Rectal smooth muscle tissue (tissue), 1 donor: ENCODE results near the gene AFG3L2.

Source experiments
- H3K27ac ChIP-seq: one replicate; pipeline ENCODE4 v1.7.0; 2013; ENCODE audit warnings: low read depth, low read length, inconsistent platforms
- H3K27me3 ChIP-seq: one replicate; pipeline ENCODE4 v1.7.0; 2013; ENCODE audit warnings: low read length; ENCODE audit not compliant: control insufficient read depth, insufficient read depth
- H3K36me3 ChIP-seq: one replicate; pipeline ENCODE4 v1.7.0; 2013; ENCODE audit warnings: low read length; ENCODE audit not compliant: control insufficient read depth, insufficient read depth
- H3K4me1 ChIP-seq: one replicate; pipeline ENCODE4 v1.7.0; 2013; ENCODE audit warnings: low read length; ENCODE audit not compliant: control insufficient read depth, insufficient read depth
- H3K4me3 ChIP-seq: one replicate; pipeline ENCODE4 v1.7.0; 2013; ENCODE audit warnings: low read length
- H3K9ac ChIP-seq: one replicate; pipeline ENCODE4 v1.7.0; 2013; ENCODE audit warnings: low read length

The AFG3L2 gene

DNA sequence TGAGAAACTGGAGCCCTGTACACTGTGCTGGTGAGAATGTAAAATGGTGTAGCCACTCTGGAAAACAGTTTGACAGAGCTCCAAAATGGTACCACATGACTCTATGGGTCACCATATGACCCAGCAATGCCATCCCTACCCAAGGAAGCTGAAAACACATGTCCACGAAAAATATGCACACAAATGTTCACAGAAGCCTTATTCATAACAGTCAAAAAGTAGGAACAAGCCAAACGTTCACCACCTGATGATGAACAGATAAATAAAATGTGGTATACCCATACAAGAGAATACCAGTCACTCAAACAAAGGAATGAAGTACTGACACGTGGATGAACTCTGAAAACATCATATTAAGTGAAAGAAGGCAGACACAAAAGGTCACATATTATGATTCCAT, 4.6 kb downstream of the AFG3L2 start:
- H3K4me1 ChIP-seq, result peaks cover 4% of the 10 kb centered on the region
- no peak overlapping the region for H3K4me3 ChIP-seq
- H3K9ac ChIP-seq, result no peak overlapping the region
- no peaks in the 10 kb centered on the region for H3K27me3 ChIP-seq
- H3K36me3 ChIP-seq, result peaks cover 7% of the 10 kb centered on the region
- H3K27ac ChIP-seq, result no peak overlapping the region

DNA sequence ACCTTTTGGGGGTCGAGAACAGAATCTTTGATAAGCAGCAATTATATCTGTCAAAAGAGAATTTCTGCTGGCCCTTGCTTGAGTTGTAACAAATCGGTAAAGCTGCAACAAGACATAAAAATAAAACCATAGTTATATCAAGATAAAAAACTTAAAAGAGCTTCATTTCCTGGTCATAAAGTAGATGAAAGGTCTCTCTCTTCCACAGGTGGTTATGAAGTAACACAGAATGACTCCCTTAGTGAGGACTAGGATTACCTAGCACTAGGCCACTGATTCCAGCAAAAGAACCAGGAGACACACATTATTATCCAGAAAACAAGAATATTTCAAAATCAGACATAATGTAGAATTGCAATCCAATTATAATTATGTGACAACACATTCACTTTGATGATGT, 5.4 kb downstream of the AFG3L2 start:
- peaks cover 11% of the 10 kb centered on the region for H3K36me3 ChIP-seq
- no peaks in the 10 kb centered on the region for H3K27me3 ChIP-seq
- no peak overlapping the region for H3K4me3 ChIP-seq
- peaks cover 4% of the 10 kb centered on the region for H3K4me1 ChIP-seq
- H3K9ac ChIP-seq, result no peak overlapping the region
- no peak overlapping the region for H3K27ac ChIP-seq

DNA sequence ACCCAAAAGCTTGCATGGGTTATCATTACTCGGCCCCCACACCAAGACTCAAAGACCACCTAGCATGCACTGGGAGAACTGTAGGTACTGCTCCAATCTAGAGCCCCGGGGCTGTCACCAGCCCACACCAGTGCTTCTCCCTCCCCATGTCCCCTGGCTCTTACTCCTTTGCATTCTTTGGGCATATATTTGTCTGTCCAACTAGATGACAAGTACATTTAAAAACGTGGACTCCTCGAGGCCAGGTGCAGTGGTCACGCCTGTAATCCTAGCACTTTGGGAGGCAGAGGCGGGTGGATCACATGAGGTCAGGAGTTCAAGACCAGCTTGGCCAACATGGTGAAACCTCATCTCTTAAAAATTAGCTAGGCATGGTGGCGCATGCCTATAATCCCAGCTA, 7.8 kb downstream of the AFG3L2 start:
- Histone ChIP-seq H3K4me1 (no peaks in the 10 kb centered on the region), H3K27ac (no peak overlapping the region), H3K9ac (no peak overlapping the region), H3K36me3 (peaks cover 25% of the 10 kb centered on the region), H3K4me3 (no peak overlapping the region), H3K27me3 (no peaks in the 10 kb centered on the region)

DNA sequence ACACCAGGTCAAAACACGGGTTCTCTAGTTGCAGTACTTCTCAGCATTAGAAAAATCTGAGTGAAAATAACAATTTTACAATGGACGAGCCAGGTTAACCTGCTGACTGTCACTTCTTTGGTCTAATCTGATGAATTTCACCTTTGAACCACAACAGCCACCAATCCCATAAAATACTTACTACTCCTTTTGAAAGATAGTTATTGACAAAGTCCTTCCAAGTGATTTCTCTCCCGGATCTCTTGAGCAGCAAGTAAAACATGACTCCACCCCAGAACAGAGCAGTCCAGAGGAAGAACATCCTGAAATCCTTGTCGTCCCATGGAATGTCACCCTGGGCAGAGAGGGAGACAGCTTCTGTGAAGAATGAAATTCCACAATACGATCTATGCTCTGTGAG, 10.2 kb downstream of the AFG3L2 start:
- no peak overlapping the region for H3K9ac ChIP-seq

DNA sequence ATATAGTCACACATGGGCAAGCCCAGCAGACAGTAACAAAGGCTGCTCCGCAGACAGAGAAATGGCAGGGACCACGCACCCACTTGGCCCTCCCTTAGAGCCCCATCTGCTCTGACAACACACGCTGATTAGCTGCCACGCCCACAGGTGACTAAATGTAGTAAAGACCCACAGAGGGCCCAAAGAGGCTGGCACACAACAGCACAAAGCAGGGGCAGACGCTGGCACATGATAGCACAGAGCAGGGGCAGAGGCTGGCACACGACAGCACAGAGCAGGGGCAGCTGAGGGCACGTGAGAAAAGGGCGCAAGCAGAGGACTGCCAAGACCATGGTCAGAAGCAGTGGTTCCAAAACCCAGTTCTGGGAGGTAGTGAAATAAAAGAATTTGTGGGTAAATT, 10.6 kb downstream of the AFG3L2 start:
- H3K4me3 ChIP-seq, result no peak overlapping the region
- H3K9ac ChIP-seq, result no peak overlapping the region
- peaks cover 11% of the 10 kb centered on the region for H3K4me1 ChIP-seq
- H3K27me3 ChIP-seq, result no peaks in the 10 kb centered on the region
- H3K27ac ChIP-seq, result no peak overlapping the region
- H3K36me3 ChIP-seq, result peaks cover 41% of the 10 kb centered on the region

More for the DNA sequence above, 10.2 kb downstream of the AFG3L2 start:
- peaks cover 11% of the 10 kb centered on the region for H3K4me1 ChIP-seq
- peaks cover 40% of the 10 kb centered on the region for H3K36me3 ChIP-seq
- H3K4me3 ChIP-seq, result no peak overlapping the region
- H3K27ac ChIP-seq, result no peak overlapping the region
- no peaks in the 10 kb centered on the region for H3K27me3 ChIP-seq

DNA sequence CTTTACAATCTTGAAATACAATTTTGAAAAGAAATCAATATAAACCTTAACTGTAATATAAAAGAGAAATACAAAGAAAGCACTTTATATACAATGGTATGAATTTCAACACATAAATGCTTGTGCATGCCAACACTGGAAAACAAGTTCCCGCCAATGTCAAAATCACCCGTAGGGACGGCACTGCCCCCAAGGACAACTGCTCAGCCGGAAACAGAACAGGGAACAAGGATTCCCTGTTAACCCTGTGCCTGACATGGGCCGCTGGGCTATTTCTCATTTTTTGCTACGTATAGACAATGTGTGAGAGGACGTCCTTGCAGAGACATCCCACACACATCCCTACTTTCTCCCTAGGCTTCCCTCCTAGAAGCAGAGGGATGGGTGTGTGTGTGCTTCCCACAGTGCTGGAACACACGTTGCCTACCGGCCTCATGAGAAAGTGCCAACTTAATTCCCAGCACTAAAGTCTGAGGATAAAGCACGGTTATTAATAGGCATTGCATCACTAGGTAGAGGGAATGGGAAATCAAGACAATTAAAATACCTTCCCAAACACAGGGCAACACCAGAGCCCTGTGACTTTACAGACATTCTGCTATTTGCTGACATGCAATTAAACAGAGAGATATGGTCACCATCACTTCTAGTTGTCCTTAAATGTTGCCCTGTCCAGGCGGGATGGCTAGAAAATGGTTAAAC, 14.4 kb downstream of the AFG3L2 start:
- H3K9ac ChIP-seq, result no peak overlapping the region
- H3K36me3 ChIP-seq, result peaks cover 50% of the 10 kb centered on the region
- no peak overlapping the region for H3K27ac ChIP-seq

DNA sequence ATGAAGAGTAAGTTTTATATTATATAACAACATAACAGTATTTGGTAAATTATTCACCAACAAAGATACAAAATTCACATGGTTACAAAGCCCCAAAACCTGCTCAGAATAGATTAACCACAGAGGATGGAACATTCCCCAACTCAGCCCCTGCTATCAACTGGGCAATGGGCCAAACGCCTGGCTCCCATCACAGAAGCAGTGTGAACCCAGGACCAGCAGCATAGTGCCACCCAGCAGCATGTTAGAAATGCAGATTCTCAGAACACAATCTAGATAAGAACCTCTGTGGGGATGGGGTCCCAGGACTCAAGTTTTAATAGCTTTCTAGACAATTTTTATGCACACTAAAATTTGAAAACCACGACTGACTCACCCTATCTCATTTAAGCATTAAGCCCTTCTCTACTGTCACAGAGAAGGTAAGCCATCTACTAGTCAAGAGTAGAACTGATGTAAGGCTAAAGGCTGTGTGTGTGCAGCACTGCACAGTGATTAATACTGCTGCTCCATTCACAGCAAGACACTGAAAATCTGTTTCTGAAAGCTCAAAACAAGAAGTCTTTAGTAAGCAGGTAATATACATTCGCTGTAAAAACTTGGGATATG, 15.2 kb downstream of the AFG3L2 start:
- Histone ChIP-seq H3K27me3 (no peaks in the 10 kb centered on the region), H3K36me3 (peaks cover 47% of the 10 kb centered on the region), H3K27ac (no peak overlapping the region), H3K4me3 (no peak overlapping the region), H3K9ac (no peak overlapping the region), H3K4me1 (peaks cover 11% of the 10 kb centered on the region)

More for the DNA sequence above, 14.4 kb downstream of the AFG3L2 start:
- Histone ChIP-seq H3K27me3 (no peaks in the 10 kb centered on the region), H3K4me3 (no peak overlapping the region), H3K4me1 (peaks cover 11% of the 10 kb centered on the region)

DNA sequence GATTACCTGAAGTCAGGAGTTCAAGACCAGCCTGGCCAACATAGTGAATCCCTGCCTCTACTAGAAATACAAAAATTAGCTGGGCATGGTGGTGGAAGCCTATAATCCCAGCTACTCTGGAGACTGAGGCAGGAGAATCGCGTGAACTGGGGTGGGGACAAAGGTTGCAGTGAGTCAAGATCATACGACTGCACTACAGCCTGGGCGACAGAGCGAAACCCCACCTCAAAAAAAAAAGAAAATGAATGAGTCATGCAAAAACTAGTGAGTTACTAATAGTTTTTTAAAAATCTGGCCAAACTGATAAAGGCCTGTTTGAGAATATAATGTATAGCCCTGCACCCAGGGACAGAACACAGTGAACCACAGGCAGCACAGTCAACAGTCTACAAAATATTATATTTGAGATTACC, 17.5 kb downstream of the AFG3L2 start:
- Histone ChIP-seq H3K27me3 (no peaks in the 10 kb centered on the region), H3K27ac (no peak overlapping the region), H3K9ac (no peak overlapping the region), H3K4me1 (peaks cover 11% of the 10 kb centered on the region), H3K4me3 (no peak overlapping the region), H3K36me3 (peaks cover 41% of the 10 kb centered on the region)

DNA sequence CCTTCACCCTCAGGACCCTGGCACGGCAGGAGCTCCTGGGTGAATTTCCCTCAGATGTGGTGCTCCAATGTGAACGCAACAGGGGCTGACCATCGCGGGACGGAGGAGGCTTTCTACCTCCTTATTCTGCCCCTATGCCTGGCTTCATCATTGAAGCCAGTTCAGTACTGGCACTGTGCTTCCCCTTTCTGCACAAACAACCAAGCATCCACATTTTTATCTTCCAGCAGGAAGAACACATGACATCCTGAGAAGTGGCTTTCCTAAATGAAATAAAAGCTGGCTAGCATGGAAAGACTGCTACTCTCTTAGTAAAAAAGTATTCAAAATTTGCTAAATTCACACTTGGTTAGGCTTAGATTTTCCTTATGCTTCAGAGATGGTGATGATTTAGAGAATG, 24.8 kb downstream of the AFG3L2 start:
- Histone ChIP-seq H3K27ac (no peak overlapping the region), H3K9ac (no peak overlapping the region), H3K36me3 (peaks cover 37% of the 10 kb centered on the region), H3K27me3 (no peaks in the 10 kb centered on the region), H3K4me1 (no peaks in the 10 kb centered on the region), H3K4me3 (no peak overlapping the region)

DNA sequence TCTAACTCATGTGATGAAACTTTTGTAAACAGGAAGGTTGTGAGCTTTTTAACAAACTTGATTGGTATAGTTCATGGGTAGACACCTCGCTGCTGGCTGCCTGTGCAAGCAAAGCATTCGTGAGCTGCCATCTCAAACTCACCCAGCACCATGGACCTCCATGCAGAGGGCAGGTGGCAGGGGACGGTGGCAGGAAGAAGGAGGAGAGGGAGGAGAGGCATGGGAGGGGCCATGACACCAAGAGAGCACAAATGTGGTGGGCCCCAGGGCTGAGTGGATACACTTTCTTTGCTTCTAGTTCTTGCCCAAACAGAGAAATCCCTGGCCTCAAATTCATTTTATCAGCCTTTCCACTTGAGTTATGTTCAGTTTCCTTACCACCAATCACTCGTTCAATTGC, 29.1 kb downstream of the AFG3L2 start:
- Histone ChIP-seq H3K27me3 (no peaks in the 10 kb centered on the region), H3K4me3 (no peak overlapping the region), H3K4me1 (no peaks in the 10 kb centered on the region), H3K27ac (no peak overlapping the region), H3K9ac (no peak overlapping the region), H3K36me3 (peaks cover 49% of the 10 kb centered on the region)

DNA sequence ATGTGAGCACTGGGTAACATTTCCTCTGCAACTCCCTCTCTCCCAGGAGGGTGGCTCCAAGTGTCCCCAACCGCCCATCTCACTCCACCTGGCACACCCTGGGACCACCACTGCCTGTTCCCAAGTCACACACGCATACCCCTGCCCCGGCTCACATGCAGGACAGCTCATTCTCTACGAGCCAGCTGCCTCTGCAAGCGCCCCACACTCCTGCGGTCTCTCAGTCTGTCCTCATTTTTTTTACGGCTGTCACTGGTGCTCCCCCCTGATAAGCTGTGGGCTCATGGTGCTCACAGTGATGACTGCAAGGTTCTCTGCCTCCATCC, 30.8 kb downstream of the AFG3L2 start:
- Histone ChIP-seq H3K4me3 (no peak overlapping the region), H3K36me3 (peaks cover 42% of the 10 kb centered on the region), H3K27ac (no peak overlapping the region), H3K27me3 (no peaks in the 10 kb centered on the region), H3K9ac (no peak overlapping the region), H3K4me1 (no peaks in the 10 kb centered on the region)

DNA sequence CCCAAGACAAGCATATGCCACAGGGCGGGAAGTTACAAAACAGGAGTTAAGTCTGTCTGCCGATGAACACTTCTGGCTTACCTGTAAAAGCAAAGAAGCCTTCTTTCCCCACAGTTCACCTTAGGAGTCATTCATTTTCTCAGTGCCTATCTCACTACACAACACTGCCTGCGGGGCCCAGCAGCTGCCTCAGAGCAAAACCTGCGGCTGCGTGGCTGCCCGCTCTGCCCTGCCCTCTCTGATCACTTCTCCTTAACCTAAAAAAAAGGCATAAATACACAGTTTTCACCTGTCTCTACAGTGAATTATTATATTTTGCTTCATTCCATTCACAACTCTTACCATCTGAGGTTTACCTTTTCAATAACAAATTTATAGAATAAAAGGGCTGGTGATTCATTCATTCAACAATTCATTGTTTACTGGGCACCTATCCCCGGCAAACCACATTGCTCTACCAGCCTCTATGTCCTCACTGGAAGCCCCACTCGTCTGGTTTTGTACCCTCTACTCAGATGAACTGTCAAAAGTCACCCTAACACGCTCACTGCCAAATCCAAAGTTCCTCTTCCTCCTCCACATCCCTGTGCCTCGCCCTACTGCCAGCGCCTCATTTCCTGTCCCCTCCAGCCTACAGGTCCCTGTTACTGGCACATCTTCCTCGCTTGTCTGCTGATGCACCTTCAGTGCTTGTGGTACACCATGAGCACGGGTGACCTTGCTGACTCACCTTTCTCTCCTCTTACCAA, 31.4 kb downstream of the AFG3L2 start:
- no peak overlapping the region for H3K4me3 ChIP-seq
- H3K4me1 ChIP-seq, result no peaks in the 10 kb centered on the region
- H3K36me3 ChIP-seq, result peaks cover 37% of the 10 kb centered on the region
- no peaks in the 10 kb centered on the region for H3K27me3 ChIP-seq
- H3K27ac ChIP-seq, result no peak overlapping the region
- no peak overlapping the region for H3K9ac ChIP-seq
